GDM1 (cell line): Measurements from ENCODE around the gene IL17A.
A peak's percentile ranks its signal among the peaks of the same experiment; 100 is the strongest.

ENCODE experiments used
- DNase-seq: peaks from one replicate; lab custom pipeline; 2025; lab: John Stamatoyannopoulos, UW

IL17A gene

DNA sequence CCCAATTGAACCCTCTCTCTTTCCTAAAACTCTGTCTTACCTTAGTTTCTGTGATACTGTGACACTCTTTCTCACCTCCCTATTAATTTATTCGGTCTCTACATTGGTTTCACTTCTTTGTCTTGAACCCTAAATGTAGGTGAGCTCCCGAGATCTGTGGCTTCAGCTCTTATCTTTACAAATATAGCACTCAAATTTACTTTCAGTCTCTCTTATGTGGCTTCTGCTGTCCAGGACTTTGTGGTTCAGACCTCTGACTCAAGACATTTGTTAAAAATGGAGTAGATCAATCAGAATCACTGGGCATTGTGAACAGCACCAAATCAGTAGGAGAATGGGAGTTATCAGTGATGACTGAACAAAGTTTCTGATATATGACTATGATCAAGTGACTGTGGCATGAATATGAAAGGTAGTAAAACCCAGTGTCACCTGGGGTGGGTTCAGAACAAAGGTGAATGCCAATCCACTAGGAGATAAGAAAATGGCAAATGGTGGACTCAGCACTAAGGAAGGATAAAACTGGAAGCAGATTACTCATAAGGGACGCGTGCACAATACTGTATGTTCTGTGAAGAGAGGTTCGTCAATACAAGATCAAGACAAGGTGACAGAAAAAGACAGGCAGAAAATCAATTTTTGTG is 30.9 kb downstream of the IL17A start:
- no peak for DNase-seq

DNA sequence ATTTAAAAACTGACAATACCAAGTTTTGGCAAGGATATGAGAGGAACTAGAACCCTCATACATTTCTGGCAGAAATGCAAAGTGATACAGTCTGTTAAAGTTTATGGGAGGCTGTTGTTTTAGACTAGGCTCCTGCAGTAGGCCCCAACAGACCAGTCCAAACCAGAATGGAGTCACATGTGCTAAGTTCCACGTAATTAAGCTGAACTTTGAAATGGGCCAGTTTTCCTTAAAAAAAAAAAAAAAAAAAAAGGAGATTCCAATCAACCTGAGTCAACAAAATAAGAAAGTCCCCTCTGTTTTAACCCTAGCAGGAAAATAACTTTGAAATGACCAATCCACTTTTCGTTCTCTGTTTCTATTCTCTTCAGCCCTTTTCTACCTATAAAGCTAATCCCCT is 31.6 kb downstream of the IL17A start:
- DNase-seq = no peak

GRCh38 chr6:52221302-52221701 is 35.1 kb downstream of the IL17A start:
- DNase-seq = peak; percentile 72

- no peak for DNase-seq
These were observed 41.3 kb downstream of the IL17A start for GRCh38 chr6:52227495-52227894.

GRCh38 chr6:52230685-52231084 is 44.5 kb downstream of the IL17A start:
- no peak for DNase-seq

DNA sequence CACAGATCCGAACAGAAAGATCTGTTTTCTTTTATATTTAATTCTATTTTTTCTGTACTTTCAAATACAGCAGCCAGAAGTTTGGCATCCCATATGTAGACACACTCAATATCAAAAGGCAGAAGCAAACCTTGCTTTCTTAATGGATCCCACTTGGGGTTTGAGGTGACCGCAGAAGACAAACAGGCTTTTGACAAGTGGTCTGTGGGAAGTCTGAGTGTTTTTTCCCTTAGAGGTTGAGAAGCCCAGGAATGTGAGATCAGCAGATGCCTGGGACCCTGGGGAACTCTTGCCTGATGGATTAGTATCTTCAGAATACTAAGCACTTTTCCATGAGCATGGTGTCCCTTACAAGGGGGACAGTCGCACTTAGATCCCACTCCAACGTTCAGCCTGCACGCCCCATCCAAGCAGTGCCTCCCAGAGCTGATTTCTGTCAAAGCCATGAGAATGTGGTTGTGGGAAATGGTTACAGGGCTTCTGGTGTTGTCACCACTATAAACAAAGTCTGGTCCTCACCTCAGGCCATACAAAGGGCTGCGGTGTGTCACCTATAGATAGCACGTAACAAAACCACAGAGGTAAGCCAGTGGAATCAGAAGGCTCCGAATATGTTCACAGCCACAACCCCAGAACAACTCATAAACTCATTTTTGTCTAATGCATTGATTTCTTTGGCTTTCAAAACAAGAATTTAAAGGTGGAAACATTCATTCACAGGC is 45.4 kb downstream of the IL17A start:
- DNase-seq = no peak

GRCh38 chr6:52233005-52233404 is 46.8 kb downstream of the IL17A start:
- no peak for DNase-seq

DNA sequence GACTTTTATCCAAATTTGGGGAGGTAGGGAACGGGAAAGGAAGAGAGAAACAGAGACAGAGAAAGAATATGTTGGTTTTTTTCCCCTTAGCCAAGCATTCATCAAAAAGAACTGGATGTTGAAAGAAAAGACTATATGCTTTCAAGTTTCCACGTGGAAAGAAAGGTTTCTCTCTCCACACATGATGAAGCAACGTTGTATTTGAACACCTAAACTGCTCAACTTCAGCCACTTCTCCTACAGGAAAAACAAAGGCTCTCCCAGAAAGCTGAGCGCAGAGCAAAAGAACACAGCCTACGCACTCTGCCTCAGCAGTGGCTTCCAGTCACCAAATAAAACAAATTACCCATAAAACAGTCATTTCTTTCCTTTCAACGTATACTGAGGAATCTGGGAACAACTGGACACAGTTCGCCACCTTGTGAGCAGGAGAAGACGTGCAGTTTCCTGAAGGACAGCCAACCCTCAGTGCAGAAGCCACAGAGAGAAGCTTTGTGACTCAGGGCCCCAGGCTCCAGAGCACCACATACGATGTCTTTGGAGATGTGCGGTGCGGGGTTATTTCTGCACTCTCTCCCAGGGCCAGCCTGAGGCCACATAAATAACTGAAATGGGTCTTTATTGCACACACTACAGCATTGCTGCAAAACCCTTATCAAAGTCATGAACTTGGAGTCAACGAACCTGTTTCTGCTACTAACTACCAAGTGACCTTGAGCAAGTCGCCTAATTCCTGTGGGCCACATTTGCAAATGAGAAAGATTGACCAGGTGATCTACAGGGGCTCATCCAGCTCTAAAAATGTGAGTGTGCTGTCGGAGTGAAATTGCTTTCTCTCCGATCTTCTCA is 48.0 kb downstream of the IL17A start:
- peak; percentile 50 for DNase-seq
